Endothelial cell of umbilical vein (primary cell): ENCODE measurements around the gene HABP2. TPM values are rescaled to one million over a fixed set of nuclear protein-coding genes. Genes with fewer than 3 reads are reported as not detected.

Experiments used
- BruUV-seq: library from RNA; stranded (reverse); fragments of 400-500 nt; replicated peaks from 2 replicates; lab custom pipeline; 2021; lab: Mats Ljungman, UMichigan
- CTCF ChIA-PET: fragments of 300-600, 350-600 bp; sonication (Branson Sonifier 250); formaldehyde crosslinking; loops from one replicate; lab custom pipeline; 2021; ENCODE audit warnings: antibody characterized with exemption, inconsistent platforms; lab: Charles Lee
- POLR2A ChIA-PET: fragments of 300-600, 350-600 bp; sonication (Branson Sonifier 250); formaldehyde crosslinking; loops from one replicate; lab custom pipeline; 2021; ENCODE audit warnings: antibody characterized with exemption, inconsistent platforms; lab: Charles Lee
- DNase-seq: peaks from one replicate; pipeline ENCODE4 v3.0.0-alpha.2; 2011; ENCODE audit warnings: low read depth, low spot score
- FAIRE-seq: peaks from 2 replicates; lab custom pipeline; 2011; peaks lifted over from hg19 to GRCh38; lab: Jason Lieb, UNC
- H2AFZ ChIP-seq: 2 replicates; pipeline ENCODE4 v1.6.0; 2012; ENCODE audit warnings: low read depth, low read length, control low read depth, inconsistent platforms
- H3K27ac ChIP-seq: 2 replicates; pipeline ENCODE4 v1.5.1; 2011; ENCODE audit warnings: low read depth, mild to moderate bottlenecking, control low read depth, low read length, moderate library complexity; ENCODE audit not compliant: insufficient read depth
- H3K27me3 ChIP-seq, 2 experiments: 2 replicates each; pipeline versions ENCODE4 v1.6.0 to v1.6.1; 2011; ENCODE audit warnings: low read length in 2 of 2, mixed read lengths in 1 of 2; ENCODE audit not compliant: control insufficient read depth in 2 of 2, insufficient read depth in 2 of 2
- H3K36me3 ChIP-seq, 2 experiments: 2 replicates in 1 of 2; 3 replicates in 1 of 2; pipeline ENCODE4 v1.5.1; 2011; ENCODE audit warnings: low read length in 2 of 2, mild to moderate bottlenecking in 1 of 2, moderate library complexity in 1 of 2; ENCODE audit not compliant: control insufficient read depth in 2 of 2, insufficient read depth in 2 of 2; ENCODE audit errors: extremely low read depth in 1 of 2
- H3K4me1 ChIP-seq: 3 replicates; pipeline ENCODE4 v1.5.1; 2011; ENCODE audit warnings: mild to moderate bottlenecking, low read length; ENCODE audit not compliant: control insufficient read depth, insufficient read depth; ENCODE audit errors: extremely low read depth
- H3K4me2 ChIP-seq: 2 replicates; pipeline ENCODE4 v1.6.1; 2011; ENCODE audit warnings: low read length, control low read depth, mixed read lengths; ENCODE audit not compliant: insufficient read depth
- H3K4me3 ChIP-seq, 3 experiments: fragments of 200-600 bp in 1 of 3; sonication (generic), shearing (Covaris generic) in 1 of 3; replicated peaks in 1 of 3; 2 replicates each; pipeline ENCODE4 v1.5.1; 2011 to 2016; ENCODE audit warnings: control low read depth in 3 of 3, low read length in 3 of 3, mild to moderate bottlenecking in 2 of 3, inconsistent platforms in 1 of 3, low read depth in 1 of 3, moderate library complexity in 1 of 3; ENCODE audit not compliant: insufficient read depth in 1 of 3
- H3K79me2 ChIP-seq: 2 replicates; pipeline ENCODE4 v1.6.0; 2012; ENCODE audit warnings: low read length, inconsistent platforms; ENCODE audit not compliant: control insufficient read depth, insufficient read depth
- H3K9ac ChIP-seq: replicated peaks from 2 replicates; pipeline ENCODE3; 2011; ENCODE audit warnings: low read length, control low read depth; ENCODE audit not compliant: insufficient read depth; ENCODE audit errors: extremely low read depth
- H3K9me1 ChIP-seq: replicated peaks from 3 replicates; pipeline ENCODE4 v1.6.0; 2011; ENCODE audit warnings: mild to moderate bottlenecking, low read length; ENCODE audit not compliant: control insufficient read depth, insufficient read depth; ENCODE audit errors: extremely low read depth
- H3K9me3 ChIP-seq: replicated peaks from 2 replicates; pipeline ENCODE4 v1.5.1; 2012; ENCODE audit warnings: low read length, inconsistent platforms; ENCODE audit not compliant: control insufficient read depth, insufficient read depth
- H4K20me1 ChIP-seq: replicated peaks from 2 replicates; pipeline ENCODE3; 2011; ENCODE audit warnings: mild to moderate bottlenecking, low read length; ENCODE audit not compliant: control insufficient read depth, insufficient read depth; ENCODE audit errors: extremely low read depth
- CTCF ChIP-seq, 2 donors: IDR thresholded peaks; 1 replicate in 1 of 2; 2 replicates in 1 of 2; pipeline ENCODE4 v1.5.1; 2011; ENCODE audit warnings: low read length in 2 of 2, mild to moderate bottlenecking in 2 of 2, moderate library complexity in 2 of 2, control low read depth in 1 of 2, inconsistent platforms in 1 of 2, low read depth in 1 of 2; ENCODE audit not compliant: insufficient read depth in 1 of 2; ENCODE audit errors: extremely low read depth in 1 of 2
- EZH2 ChIP-seq: IDR thresholded peaks from 2 replicates; pipeline ENCODE4 v1.6.1; 2012; ENCODE audit warnings: borderline replicate concordance, low read depth, mild to moderate bottlenecking, moderate library complexity, low read length, inconsistent platforms; ENCODE audit not compliant: severe bottlenecking
- FOS ChIP-seq: IDR thresholded peaks from 2 replicates; pipeline ENCODE4 v1.6.1; 2011; ENCODE audit warnings: mild to moderate bottlenecking, low read length, moderate library complexity, borderline replicate concordance; ENCODE audit not compliant: insufficient read depth
- GATA2 ChIP-seq: IDR thresholded peaks from 2 replicates; pipeline ENCODE4 v1.7.0; 2011; ENCODE audit warnings: low read depth, mild to moderate bottlenecking, moderate library complexity, mixed read lengths, low read length; ENCODE audit not compliant: insufficient read length, insufficient read depth
- MAX ChIP-seq: IDR thresholded peaks from 2 replicates; pipeline ENCODE4 v1.6.1; 2011; ENCODE audit not compliant: insufficient read depth, insufficient read length
- POLR2A ChIP-seq: IDR thresholded peaks from 2 replicates; pipeline ENCODE4 v1.6.1; 2012; ENCODE audit warnings: low read depth, mild to moderate bottlenecking, control low read depth, low read length
- POLR2AphosphoS5 ChIP-seq: IDR thresholded peaks from 2 replicates; pipeline ENCODE4 v1.6.1; 2012; ENCODE audit warnings: low read depth, mild to moderate bottlenecking, control low read depth, low read length, moderate library complexity; ENCODE audit not compliant: insufficient read depth
- dilution Hi-C: fragments of 300-500 bp; cut with MboI; formaldehyde crosslinking; loops from one replicate; pipeline ENCODE4 v1.15.0; 2019; ENCODE audit warnings: low sequenced_read_pairs; ENCODE audit not compliant: extremely low pct_ligation_motif_present
- intact Hi-C: fragments of 100-400 bp; cut with micrococcal nuclease; formaldehyde crosslinking; loops from one replicate; pipeline ENCODE4 v1.10.0; 2022
- polyA plus RNA-seq, 4 experiments: library from polyadenylated mRNA; depleted of rRNA in 3 of 4; stranded (reverse) in 3 of 4; unstranded in 1 of 4; fragments of >200 nt; gene quantifications; 2 replicates each; pipeline versions ENCODE4 v1.2.1 to v1.2.3, GENCODE V29; 2011 to 2012; ENCODE audit warnings: missing spikeins in 1 of 4
- total RNA-seq: library from RNA; stranded (reverse); gene quantifications from 2 replicates; pipeline ENCODE4 v1.2.3, GENCODE V29; 2021

The HABP2 gene
- total and polyA plus RNA-seq, 2 donors (not counting 3 experiments of a cell fraction or from before 2014, with no cell fraction given), result 0.04 TPM; not detected in 1

GRCh38 chr10:113585949-113586348, 33.1 kb downstream of the HABP2 start:
- Histone ChIP-seq H3K79me2 (no peaks in the 10 kb centered on the region), H3K36me3 (no peaks in the 10 kb centered on the region), H3K27me3 (no peaks in the 10 kb centered on the region), H2AFZ (no peak overlapping the region), H3K4me3 (no peak overlapping the region), H3K9ac (no peak overlapping the region), H4K20me1 (no peaks in the 10 kb centered on the region), H3K27ac (no peak overlapping the region), H3K9me1 (no peaks in the 10 kb centered on the region), H3K4me1 (no peaks in the 10 kb centered on the region), H3K4me2 (no peak overlapping the region), H3K9me3 (no peaks in the 10 kb centered on the region)
- dilution Hi-C loops (no loop called here), intact Hi-C loops (no loop called here)
- DNase-seq, result no peak
- FAIRE-seq, result no peak
- CTCF ChIA-PET, result no interaction called here
- BruUV-seq, result no TSS peak
- no peak for TF ChIP-seq EZH2
- TF ChIP-seq GATA2, result no peak
- TF ChIP-seq POLR2AphosphoS5, result no peak
- no peak for TF ChIP-seq CTCF (IDR thresholded peaks at IDR 0.05; ENCODE audit: extremely low read depth in 1 of 2, insufficient read depth in 1 of 2, low read depth in 1 of 2, low read length in 2 of 2)
- TF ChIP-seq MAX, result no peak
- no peak for TF ChIP-seq POLR2A
- no peak for TF ChIP-seq FOS
- POLR2A ChIA-PET, result no interaction called here
